Head of caudate nucleus (tissue), 42 donors: ENCODE data around the gene VPS26A.

Experiments used
- DNase-seq, 42 donors: peaks; one replicate each; pipeline versions ENCODE4 v3.0.0 to v3.0.0-alpha.2; 2020 to 2021; ENCODE audit warnings: mixed read lengths in 7 of 42
- intact Hi-C: fragments of 100-400 bp; cut with DNase I; formaldehyde crosslinking; loops from one replicate; pipeline ENCODE4 v1.15.0; 2022

Gene VPS26A

DNA sequence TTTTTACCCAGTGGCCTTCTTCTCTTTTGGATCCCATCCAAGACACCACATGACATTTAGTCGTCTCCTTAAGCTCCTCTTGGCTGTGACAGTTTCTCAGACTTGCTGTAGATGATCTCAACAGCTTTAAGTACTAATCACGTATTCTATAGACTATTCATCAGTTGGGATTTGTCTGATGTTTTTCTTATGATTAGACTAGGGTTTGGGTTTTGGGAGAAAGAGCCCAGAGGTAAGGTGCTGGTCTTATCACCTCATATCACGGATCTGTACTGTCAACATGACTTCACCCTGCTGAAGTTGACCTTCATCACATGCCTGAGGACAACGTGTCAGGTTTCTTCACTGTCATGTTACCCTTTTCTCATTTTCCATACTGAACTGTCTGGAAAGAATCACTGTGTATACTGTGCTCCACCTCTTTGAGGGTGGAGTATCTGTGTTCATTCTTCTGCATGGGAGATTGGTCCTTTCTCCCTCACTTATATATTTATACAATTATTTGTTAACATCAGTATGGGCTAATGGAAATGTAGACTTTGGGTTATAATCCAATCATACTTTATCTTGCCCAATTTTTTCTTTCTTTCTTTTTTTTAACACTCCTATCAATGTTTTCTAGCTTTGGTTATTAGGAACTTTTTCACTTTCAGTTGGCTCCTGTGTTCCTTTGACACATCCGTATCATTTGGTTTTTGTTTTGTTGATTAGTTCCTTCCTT is 89.8 kb downstream of the VPS26A start:
- DNase-seq = no peak
- intact Hi-C loops = no loop called here

GRCh38 chr10:69214666-69215131 is 90.7 kb downstream of the VPS26A start:
- intact Hi-C loops = no loop called here
- DNase-seq = no peak

DNA sequence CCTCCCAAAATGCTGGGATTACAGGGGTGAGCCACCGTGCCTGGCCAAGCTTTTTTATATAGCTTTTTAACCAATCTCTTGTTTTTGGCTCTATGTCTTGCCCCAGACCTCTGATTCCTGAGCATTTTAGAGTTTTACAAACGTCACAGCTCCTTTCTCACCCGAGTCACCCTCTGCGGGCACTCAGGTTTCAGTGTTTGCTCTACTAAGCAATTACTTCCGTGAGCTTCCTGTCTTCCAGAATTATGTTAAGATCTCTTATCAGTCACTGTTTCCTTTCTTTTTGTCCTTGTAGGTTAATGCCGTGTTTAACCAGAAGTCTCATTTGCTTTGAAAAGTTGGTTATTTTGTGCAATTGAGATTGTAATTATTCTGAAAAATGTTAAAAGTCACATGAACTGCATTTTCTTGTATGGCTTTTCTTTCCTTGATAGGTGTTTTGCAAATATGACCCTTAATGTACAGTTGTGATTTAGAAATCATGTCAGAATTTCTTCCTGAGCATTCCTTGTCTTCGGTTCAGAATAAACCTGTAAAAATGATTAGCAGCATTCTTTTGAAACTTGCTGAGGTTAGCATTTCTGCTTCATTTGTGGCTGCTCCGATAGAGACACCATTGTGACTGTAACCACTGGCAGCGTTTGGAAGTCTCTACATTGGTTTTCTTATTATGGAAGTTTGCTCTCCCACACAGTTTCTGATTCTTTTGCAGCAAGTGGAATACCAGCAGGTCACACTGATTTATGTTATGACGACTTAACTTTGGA is 91.6 kb downstream of the VPS26A start:
- intact Hi-C loops = no loop called here
- no peak for DNase-seq

DNA sequence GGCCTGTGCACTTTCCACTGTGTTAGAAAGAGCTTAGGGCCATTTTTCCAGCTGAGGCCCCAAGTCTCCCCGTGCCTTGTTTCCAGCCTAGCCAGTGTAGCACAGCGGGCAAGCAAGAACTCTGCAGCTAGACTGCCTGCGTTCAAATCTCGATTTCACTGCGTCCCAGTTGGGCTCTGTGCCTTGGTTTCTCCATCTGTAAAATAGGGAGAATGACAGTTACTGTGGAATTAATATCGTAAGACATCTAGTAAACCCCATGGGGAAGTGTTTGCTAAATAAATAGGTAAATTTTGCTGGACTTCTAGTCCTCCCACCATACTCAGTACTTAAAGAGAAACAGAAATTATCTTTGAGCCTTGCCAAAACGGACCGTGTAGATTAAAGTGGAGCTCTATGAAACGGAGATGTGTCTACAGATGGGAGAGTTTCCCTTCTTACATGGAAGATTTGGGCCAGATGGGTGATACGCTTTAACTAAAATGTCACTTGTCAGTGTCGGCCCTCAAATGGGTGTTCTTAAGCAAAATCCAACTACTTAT is 92.7 kb downstream of the VPS26A start:
- intact Hi-C loops = no loop called here
- no peak for DNase-seq

DNA sequence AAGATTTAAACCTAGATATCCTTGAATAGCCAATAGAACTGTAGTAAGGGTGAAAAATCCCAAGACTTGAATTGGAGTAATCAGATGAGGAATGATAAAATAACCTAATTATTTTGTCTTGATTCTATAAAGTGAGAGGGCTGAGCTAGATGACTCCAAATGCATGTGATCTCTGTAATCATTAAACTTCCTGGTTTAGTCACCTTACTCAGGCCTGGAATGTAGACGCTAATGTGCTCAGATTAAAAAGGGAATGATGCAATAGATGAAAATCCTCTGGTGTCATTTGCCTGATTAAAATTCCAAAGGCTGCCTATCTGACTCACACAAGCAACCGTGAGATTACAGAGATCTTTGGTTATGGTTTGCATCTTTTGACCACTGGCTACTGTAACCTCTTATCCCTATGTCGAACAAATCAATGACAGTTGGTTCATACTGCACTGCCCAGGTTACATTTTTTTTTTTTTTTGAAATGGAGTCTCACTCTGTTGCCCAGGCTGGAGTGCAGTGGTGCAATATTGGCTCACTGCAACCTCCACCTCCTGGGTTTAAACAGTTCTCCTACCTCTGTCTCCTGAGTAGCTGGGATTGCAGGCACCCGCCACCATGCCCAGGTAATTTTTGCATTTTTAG is 93.3 kb downstream of the VPS26A start:
- intact Hi-C loops = no loop called here
- no peak for DNase-seq

DNA sequence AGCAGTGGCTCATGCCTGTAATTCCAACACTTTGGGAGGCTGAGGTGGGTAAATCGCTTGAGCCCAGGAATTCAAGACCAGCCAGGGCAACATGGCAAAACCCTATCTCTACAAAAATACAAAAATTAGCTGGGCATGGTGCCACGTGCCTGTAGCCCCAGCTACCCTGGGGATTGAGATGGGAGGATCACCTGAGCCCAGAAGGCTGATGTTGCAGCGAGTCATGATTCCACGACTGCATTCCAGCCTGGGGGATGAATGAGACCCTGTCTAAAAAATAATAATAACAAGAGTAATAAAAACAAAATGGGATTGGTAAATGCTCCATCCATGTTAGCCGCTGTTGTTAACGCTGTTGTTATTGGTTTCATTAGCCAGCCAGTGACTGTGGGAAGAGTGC is 94.9 kb downstream of the VPS26A start:
- DNase-seq = no peak
- intact Hi-C loops = no loop called here

DNA sequence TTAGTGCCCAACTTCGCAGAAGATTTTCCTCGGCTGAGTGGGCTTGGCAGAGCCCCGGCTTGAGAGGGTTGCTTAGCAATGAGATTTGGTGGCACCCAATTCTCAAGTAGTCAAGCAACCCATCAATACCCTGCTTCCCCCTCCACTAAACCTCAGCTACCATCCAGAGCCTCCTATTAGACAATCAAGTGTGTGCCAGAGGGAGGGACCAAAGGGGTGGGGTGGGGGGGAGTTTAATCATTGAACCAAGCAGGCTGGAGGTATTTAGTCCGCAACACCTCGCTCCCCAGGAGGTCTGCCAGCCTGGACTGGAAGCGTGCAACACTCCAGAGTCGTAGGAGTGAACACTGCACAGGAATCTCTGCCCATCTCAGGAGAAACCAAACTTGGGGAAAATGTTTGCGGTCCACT is 96.1 kb downstream of the VPS26A start, which contains the start of gene HKDC1:
HKDC1 (plus strand) TSS at position 292 of the 411 bp plus-strand sequence; CDS start at position 396, 104 bp downstream.
- intact Hi-C loops = no loop called here

DNA sequence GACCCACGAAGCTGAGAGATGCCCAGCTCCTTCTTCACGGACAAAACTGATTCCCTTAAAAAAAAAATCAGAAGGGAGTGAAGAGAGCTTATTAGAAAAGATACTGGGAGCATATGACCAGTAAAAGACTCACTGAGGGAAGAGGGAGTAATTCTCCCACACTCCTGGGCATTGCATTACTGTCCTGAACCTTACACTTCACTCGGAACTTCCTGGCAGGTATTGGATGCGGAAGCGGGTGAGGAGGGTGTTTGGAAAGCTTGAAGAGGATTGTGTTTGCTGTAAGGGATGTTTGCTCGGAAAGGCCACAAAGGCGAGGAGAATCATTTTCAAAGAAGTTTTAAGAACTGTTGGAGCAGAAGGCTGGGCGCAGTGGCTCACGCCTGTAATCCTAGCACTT is 96.5 kb downstream of the VPS26A start:
- intact Hi-C loops = no loop called here
- no peak for DNase-seq

More for the DNA sequence above, 96.1 kb downstream of the VPS26A start, which contains the start of gene HKDC1:
- peak in 3 of 42 donors; percentile 10 to 32 (median 20) for DNase-seq
